Measurements from ENCODE around the gene OR3A2.
"Not testable (repeated sequence)": the region's sequence is repeated elsewhere in the genome, so short reads cannot be mapped to it uniquely, and the experiment has no call there.

OR3A2 gene

DNA sequence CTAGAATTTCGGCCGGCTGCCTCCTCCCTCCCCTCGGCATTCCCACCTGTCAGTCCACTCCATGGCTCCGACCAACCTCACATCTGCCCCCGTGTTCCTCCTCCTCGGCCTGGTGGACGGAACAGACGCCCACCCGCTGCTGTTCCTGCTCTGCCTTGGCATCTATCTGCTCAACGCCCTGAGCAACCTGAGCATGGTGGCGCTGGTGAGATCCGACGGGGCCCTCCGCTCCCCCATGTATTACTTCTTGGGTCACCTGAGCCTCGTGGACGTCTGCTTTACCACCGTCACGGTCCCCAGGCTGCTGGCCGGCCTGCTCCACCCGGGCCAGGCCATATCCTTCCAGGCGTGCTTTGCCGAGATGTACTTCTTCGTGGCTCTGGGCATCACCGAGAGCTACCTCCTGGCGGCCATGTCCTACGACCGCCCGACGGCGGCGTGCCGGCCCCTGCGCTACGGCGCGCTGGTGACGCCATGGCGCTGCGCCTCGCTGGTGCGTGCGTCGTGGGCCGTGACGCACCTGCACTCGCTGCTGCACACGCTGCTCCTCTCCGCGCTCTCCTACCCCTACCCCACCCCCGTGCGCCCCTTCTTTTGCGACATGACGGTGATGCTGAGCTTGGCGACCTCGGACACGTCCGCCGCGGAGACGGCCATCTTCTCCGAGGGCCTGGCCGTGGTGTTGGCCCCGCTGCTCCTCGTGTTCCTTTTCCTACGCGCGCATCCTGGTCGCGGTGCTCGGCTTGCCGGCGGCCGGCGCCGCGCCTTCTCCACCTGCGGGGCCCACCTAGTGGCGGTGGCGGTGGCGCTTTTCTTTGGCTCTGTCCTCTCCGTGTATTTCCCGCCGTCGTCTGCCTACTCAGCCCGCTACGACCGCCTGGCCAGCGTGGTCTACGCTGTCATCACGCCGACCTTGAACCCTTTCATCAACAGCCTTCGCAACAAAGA lies at the start of gene OR3A2:
OR3A2 (minus strand) TSS at position 440 of the 948 bp plus-strand sequence.
- DNase-seq (ENCODE audit: extremely low read depth in 1 of 2, low read depth in 1 of 2): no peak

DNA sequence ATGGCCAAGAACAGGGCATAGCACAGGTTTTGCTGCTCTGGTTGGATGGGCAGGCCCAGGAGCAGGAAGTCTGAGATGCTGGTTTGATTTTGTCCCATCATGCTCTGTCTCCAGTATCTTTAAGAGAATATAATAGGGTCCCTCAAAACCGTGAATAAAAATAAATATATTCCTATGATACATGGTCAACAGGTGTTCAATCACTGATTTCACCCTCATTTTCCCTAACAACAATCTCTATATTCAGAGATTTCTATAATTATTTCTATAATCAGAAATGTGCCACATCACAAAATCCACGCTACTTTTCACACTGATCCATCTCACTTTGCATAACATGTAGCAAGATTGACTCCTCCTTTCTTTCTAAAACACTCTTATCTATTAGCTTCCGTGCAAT lies 47.6 kb upstream of the OR3A2 start, which contains the start of gene OR1E2:
OR1E2 (minus strand) TSS at position 101 of the 400 bp plus-strand sequence; CDS start at position 101, 0 bp downstream.
- no peak for DNase-seq (ENCODE audit: extremely low read depth in 1 of 2, low read depth in 1 of 2)

DNA sequence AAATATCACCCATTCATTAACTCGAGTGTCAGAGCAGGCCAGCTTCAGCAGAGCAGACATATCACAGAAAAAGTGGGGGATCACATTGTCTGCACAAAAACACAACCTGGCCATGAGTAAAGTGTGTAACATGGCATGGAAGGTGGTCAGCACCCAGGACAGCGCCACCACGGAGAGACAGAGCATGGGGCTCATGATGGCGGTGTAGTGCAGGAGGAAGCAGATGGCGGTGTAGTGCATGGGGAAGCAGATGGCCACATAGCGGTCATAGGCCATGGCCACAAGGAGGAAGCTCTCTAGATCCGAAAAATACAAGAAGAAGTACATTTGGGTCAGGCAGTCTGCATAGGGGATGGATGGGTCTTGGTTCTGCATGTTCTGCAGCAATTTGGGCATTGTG lies 47.1 kb upstream of the OR3A2 start:
- not testable (repeated sequence) for DNase-seq (ENCODE audit: extremely low read depth in 1 of 2, low read depth in 1 of 2)

DNA sequence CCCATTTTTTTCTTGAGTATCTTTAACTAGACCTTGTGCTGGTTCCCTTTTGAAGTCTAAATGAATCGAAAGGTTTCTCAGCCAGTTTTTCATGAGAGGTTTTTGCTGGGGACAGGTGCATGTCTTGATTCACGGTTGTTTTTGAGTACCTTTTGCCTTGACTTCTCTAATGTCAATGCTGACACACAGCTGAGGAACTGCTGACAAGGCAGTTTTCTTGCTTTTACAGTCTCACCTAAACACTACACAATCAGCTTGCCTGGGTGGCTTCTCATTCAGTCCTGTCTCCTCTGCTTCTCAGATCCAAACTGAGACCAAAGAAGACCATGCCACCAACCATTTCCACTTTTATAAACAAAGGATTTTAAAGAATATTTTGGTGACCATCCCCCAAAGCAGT lies 32.1 kb upstream of the OR3A2 start:
- no peak for DNase-seq (ENCODE audit: extremely low read depth in 1 of 2, low read depth in 1 of 2)

DNA sequence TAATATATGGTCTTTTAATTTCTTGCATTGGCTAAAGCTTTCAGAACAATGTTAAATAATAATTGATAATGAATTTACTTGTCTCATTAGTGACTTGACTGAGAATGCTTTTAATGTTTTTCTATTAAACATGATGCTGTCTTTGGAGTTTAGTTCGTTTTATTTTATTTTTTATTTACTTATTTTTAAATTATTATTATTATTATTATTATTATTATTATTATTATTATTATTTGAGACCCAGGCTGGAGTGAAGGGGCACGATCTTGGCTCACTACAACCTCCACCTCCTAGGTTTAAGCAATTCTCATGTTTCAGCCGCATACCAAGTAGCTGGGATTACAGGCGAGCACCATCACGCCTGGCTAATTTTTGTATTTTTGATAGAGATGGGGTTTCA lies 29.5 kb upstream of the OR3A2 start:
- no peak for DNase-seq (ENCODE audit: extremely low read depth in 1 of 2, low read depth in 1 of 2)

DNA sequence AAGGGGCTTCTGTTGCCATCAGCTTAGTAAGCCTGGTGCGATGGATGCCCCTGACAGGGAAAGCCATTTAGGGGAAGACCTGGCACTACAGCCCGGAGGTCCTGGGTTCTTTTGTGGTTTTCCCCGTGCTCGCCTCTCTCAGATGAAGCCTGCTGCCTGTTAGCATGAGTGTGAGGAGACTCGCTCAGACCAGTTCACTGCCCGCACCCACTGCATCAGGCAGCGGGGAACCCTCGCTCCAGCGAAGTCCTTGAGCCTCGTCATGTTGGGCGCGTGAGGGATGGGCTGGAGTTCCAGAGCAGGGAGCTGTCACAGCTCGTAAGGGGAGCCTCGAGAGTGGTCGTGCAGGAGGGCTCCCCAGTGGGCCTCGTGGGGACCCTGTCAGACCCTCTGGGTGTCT lies 26.1 kb upstream of the OR3A2 start:
- DNase-seq (ENCODE audit: extremely low read depth in 1 of 2, low read depth in 1 of 2): not testable (repeated sequence)

DNA sequence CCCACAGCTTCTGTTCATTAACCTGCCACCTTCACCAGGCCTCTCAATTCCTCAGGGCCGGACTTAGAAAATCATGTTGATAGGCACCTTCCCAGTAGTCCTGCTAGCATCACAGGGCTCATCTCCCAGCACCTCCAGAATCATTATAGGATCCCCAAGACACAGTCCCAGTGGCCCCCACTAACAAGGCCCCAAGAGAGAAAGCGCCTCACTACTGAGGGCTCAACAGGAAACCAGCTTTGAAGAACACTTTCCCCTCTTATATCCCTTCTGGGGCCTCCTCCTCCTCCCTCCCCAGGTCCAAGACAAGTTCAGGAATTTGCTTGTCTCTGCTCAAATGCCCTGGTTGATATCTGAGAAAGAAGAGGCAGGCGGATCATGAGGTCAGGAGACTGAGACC lies 25.0 kb upstream of the OR3A2 start, which contains the start of gene OR3A3:
OR3A3 (plus strand) TSS at position 301 of the 400 bp plus-strand sequence.
- DNase-seq (ENCODE audit: extremely low read depth in 1 of 2, low read depth in 1 of 2): no peak

DNA sequence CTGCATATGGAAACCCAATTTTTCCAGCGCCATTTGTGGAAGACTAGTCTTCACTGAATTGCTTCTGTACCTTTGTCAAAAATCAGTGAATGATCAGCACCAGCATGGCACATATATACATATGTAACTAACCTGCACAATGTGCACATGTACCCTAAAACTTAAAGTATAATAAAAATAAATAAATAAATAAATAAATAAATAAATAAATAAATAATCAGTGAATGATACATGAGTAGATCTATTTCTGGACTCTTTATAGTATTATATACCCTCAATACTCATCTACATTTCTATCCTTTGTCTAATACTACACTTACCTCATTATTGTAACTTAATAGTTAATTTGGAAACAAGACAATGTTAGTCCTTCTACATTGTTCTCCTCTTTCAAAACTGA lies 17.7 kb upstream of the OR3A2 start:
- not testable (repeated sequence) for DNase-seq (ENCODE audit: extremely low read depth in 1 of 2, low read depth in 1 of 2)

DNA sequence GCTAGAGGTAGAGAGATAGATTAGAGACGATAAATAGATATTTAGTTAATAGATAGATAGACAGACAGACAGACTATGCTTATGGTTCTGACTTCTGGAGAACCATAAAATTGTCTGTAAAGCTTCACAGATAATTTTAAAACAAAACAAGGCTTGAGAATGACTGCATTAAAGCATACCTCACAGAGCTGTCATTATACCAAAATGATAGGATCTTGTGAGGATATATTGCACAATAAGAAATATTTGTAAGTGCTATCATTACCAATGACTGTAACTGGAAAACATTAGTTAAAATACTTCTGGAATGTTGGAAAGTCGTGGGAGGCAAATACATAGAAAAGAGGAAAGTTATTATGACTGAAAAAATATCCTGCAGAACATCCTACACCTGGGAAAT lies 15.7 kb upstream of the OR3A2 start:
- no peak for DNase-seq (ENCODE audit: extremely low read depth in 1 of 2, low read depth in 1 of 2)

DNA sequence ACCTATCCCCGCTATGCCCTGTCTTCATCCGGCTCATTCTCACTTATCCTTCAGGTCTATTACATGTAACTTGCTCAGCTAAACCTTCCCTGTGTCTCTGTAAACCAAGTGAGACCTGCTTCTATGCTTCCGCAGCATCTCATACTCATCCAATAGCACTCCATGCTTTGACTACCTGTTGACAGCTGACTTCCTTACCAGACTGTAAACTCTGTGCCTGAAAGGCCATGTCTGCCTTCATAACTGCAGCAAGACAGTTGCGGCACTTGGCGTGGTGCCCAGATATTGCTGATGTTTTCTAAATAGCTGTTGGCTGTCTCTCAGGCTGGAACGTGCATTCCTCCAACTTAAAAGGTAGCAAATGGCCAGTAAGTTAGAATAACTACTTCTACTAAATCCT lies 13.9 kb upstream of the OR3A2 start:
- DNase-seq (ENCODE audit: extremely low read depth in 1 of 2, low read depth in 1 of 2): no peak

DNA sequence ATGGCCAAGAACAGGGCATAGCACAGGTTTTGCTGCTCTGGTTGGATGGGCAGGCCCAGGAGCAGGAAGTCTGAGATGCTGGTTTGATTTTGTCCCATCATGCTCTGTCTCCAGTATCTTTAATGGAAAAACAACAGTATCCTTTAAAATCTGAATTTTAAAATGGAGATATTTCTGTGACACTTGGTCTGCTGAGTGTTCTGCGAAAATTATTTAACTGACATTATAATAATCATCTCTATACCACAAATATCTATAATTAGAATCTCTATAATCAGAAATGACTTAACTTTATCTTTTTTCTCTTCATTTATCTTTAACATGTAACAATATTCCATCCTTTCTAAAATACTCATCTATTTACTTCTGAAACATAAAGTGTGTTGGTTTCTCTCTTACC lies 12.2 kb upstream of the OR3A2 start, which contains the start of gene OR1E1:
OR1E1 (minus strand) TSS at position 101 of the 400 bp plus-strand sequence; CDS start at position 101, 0 bp downstream.
- DNase-seq (ENCODE audit: extremely low read depth in 1 of 2, low read depth in 1 of 2): no peak

DNA sequence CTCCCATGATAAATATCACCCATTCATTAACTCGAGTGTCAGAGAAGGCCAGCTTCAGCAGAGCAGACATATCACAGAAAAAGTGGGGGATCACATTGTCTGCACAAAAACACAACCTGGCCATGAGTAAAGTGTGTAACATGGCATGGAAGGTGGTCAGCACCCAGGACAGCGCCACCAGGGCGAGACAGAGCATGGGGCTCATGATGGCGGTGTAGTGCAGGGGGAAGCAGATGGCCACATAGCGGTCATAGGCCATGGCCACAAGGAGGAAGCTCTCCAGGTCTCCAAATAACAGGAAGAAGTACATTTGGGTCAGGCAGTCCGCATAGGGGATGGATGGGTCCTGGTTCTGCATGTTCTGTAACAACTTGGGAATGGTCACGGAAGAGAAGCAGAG lies 11.7 kb upstream of the OR3A2 start:
- not testable (repeated sequence) for DNase-seq (ENCODE audit: extremely low read depth in 1 of 2, low read depth in 1 of 2)

DNA sequence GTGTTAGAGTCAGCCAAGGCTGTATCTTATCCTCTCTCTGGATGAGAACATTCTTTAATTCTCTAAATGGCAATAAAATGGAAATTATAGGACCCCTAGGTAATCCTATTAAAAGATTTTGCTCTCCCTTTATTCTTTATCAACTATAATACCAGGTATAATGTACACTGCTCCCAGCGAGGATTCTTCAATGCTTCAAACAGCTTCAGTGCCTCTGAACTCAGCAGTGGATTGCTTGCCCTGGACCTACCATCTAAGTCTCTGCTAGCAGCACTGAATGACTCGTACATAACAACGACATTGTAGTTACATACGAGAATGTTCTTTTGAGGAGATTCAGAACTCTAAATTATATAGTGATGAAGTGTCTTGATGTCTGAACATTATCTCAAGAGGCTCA lies 3.7 kb upstream of the OR3A2 start:
- DNase-seq (ENCODE audit: extremely low read depth in 1 of 2, low read depth in 1 of 2): no peak

DNA sequence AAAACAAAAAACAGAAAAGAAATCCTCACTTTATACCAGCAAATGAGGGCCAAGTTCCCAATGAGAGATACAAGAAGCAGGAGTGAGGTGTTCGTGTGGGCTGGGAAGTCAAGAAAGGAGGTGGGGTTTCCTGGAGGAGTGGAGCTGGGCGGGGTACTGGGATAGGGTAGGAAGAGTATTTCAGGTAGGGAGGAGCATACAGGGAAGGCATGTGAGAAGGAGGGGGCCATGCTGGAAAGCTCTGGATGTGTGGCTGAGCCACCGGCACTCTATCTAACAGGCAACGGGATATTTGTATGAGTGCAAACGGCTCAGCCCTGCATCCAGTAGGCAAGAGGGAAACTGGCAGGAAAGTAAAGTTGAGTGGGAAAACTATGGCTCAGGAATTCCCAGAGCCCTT lies 4.2 kb downstream of the OR3A2 start:
- DNase-seq (ENCODE audit: extremely low read depth in 1 of 2, low read depth in 1 of 2): no peak

DNA sequence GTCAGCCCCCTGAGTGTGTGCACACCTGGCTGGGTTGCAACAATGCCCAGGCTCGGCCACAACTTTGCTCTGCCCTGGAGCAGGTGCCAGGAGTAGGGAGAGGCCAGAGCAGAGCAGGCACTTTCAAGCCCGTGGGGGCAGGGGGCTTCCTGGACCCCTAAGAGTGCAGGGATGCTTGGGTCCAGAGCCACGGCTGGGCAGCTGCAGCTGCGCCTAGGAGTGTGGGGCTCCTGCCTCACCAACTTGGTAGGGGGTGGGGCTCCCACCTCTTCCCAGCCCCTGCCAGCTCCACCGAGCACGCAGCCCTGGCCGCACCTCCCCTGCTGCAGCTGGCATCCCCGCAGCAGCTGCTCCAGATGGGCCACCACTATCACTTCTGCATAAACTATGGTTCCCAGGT lies 7.8 kb downstream of the OR3A2 start:
- DNase-seq (ENCODE audit: extremely low read depth in 1 of 2, low read depth in 1 of 2): no peak

DNA sequence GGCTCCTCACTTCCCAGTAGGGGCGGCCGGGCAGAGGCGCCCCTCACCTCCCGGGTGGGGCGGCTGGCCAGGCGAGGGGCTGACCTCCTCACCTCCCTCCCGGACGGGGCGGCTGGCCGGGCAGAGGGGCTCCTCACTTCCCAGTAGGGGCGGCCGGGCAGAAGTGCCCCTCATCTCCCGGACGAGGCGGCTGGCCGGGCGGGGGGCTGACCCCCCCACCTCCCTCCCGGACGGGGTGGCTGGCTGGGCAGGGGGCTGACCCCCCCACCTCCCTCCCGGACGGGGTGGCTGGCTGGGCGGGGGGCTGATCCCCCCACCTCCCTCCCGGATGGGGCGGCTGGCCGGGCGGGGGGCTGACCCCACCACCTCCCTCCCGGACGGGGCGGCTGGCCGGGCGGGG lies 14.9 kb downstream of the OR3A2 start:
- not testable (repeated sequence) for DNase-seq (ENCODE audit: extremely low read depth in 1 of 2, low read depth in 1 of 2)

DNA sequence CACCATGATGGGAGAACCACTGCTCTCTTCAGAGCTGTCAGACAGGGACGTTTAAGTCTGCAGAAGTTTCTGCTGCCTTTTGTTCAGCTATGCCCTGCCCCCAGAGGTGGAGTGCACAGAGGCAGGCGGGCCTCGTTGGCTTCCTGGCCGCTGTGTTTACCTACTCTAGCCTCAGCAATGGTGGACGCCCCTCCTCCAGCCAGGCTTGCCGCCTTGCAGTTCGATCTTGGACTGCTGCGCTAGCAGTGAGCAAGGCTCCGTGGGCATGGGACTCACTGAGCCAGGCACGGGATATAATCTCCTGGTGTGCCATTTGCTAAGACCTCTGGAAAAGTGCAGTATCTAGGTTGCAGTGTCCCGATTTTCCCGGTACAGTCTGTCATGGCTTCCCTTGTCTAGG lies 43.3 kb downstream of the OR3A2 start:
- DNase-seq (ENCODE audit: extremely low read depth in 1 of 2, low read depth in 1 of 2): not testable (repeated sequence)

DNA sequence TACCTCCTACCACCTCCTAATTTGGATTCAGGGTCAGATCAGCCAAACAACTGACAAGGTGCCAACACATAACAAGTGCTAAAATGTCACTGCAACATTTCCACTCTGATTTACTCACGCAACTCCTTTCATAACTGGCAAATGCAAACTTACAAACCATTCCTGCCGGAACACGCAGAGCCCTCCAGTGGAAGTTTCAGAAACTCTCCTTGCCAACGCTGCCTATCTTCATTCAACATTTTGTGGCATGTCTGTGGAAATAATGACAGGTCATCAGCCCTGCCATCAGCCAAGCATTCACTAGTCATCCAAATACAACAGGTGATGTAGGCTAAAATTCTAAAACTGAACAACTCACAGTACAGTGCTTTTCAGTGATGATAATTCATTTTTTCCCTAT lies 50.2 kb downstream of the OR3A2 start:
- no peak for DNase-seq (ENCODE audit: extremely low read depth in 1 of 2, low read depth in 1 of 2)

DNA sequence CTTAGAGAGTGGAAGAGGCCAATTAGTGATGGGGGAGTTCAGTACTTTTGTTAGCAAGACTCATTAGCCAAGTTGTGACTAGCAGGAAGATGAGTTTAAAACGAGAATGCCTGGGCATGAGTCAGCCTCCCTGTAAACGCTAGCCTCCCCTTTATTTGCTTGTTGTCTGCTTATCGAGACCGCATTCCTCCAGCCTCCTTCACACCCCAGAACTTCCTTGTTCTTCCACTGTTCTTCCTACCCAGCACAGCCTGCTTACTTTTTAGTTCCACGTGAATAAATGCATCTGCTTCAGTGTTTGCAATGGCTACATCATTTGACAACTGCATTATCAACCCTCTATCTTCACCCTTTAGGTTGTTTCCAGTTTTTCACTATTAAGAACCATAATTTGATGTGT lies 67.8 kb downstream of the OR3A2 start:
- no peak for DNase-seq (ENCODE audit: extremely low read depth in 1 of 2, low read depth in 1 of 2)

DNA sequence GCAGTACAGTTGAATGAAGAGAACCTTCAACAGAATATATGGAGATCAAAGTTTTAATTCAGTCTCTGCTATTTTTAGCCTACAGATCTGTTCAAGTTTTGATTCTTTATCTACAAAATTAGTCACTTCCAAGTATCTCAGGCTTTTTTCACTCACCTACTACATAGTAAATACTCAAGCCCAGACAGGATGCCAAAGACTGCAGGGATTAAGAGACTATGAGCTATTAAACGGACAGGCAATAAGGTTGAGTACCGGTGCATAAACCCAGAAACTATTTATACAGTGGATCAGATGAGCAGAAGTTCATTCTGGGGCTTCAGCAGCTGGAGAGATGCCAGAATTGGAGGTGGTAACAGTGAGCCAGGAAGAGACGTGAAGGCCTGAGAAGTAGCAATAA lies 69.3 kb downstream of the OR3A2 start:
- DNase-seq (ENCODE audit: extremely low read depth in 1 of 2, low read depth in 1 of 2): no peak

DNA sequence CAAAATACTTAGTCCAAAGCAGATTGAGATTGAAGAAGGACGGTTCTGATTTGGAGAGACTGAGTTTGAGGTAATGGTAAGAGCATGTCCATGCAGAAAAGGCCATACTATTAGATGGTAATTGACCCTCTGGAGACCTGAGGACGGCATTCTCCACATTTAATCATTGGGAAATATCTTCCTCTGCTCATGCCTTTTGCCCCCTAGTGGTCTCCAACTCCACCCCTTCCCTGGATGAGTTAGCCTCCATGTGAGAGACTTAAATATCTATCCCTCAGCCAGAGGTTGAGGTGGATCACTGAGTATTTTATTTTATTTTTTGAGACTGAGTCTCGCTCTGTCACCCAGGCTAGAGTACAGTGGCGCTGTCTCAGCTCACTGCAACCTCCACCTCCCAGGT lies 77.5 kb downstream of the OR3A2 start:
- no peak for DNase-seq (ENCODE audit: extremely low read depth in 1 of 2, low read depth in 1 of 2)

DNA sequence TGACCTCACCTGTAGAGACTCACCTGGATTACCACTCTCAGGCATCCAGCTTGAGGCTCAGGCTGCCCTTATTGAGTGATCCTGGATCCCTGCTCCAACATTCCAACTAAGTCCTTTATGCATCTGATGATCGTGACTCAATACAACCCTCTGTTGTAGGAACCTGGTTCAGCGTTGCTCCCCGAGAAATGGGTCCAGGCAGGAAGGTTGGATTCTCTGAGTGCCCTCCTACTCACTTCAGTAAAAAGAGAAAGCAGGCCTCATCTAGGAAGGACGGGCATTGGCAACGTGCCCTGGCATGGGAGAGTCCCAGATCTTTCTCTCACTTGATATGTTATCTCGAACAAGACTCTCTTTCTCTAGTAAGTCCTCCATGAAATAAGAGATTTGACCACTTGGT lies 87.8 kb downstream of the OR3A2 start, which contains the start of gene OR3A1:
OR3A1 (minus strand) TSS at position 101 of the 400 bp plus-strand sequence. CDS start 5,778 bp downstream, outside the sequence.
- DNase-seq (ENCODE audit: extremely low read depth in 1 of 2, low read depth in 1 of 2): no peak

Measured in activated CD8-positive, alpha-beta memory T cell treated with anti-CD3 and anti-CD28 coated beads for 1 hour (primary cell).